ENCODE measurements around the gene UTP14C. TPM values are rescaled to one million over a fixed set of nuclear protein-coding genes. Genes with fewer than 3 reads are reported as not detected.
A peak's percentile ranks its signal among the peaks of the same experiment; 100 is the strongest.
"Not testable (repeated sequence)": the region's sequence is repeated elsewhere in the genome, so short reads cannot be mapped to it uniquely, and the experiment has no call there.

UTP14C gene
- polyA plus RNA-seq, 12 donors: 19.2 to 26.4 (median 22.8) TPM; not detected in 1

- DNase-seq: no peak
Measured at GRCh38 chr13:52033039-52033438, 8.5 kb downstream of the UTP14C start.

- DNase-seq: no peak
Measured at GRCh38 chr13:52034616-52035226, 10.2 kb downstream of the UTP14C start.

- no peak for DNase-seq
Measured at GRCh38 chr13:52036037-52036436, 11.5 kb downstream of the UTP14C start.

GRCh38 chr13:52043675-52044074, 19.2 kb downstream of the UTP14C start:
- no peak for DNase-seq

- DNase-seq: no peak
Measured at GRCh38 chr13:52047463-52047862, 23.0 kb downstream of the UTP14C start.

- no peak for DNase-seq
Measured at GRCh38 chr13:52048516-52048915, 24.0 kb downstream of the UTP14C start.

GRCh38 chr13:52051400-52051799, 26.9 kb downstream of the UTP14C start:
- no peak for DNase-seq

- DNase-seq: no peak
Measured at GRCh38 chr13:52053460-52053859, 29.0 kb downstream of the UTP14C start.

- DNase-seq: not testable (repeated sequence)
Measured at GRCh38 chr13:52061064-52061463, 36.6 kb downstream of the UTP14C start.

GRCh38 chr13:52061587-52061986, 37.1 kb downstream of the UTP14C start:
- DNase-seq: peak; percentile 6

- no peak for DNase-seq
Measured at GRCh38 chr13:52067237-52067636, 42.7 kb downstream of the UTP14C start.

GRCh38 chr13:52070929-52071523, 46.5 kb downstream of the UTP14C start:
- no peak for DNase-seq

Other genes with a start within 250 kb of the UTP14C start
- gene DHRS12, start 220.5 kb upstream of the UTP14C start, polyA plus RNA-seq (ENCODE audit: insufficient read length in 12 of 12): 10 to 100 TPM in 9 of 12 donors, 1 to 10 TPM in 1, not detected in 2; 9.6 to 18.0 (median 14.5) TPM
- under 1 TPM in 10 of 12 donors, not detected in 2; 0.08 to 0.55 (median 0.17) TPM for gene TMEM272, start 179.5 kb upstream of the UTP14C start, polyA plus RNA-seq (ENCODE audit: insufficient read length in 12 of 12)
- gene CCDC70, start 162.7 kb upstream of the UTP14C start, polyA plus RNA-seq (ENCODE audit: insufficient read length in 12 of 12): not detected
- 10 to 100 TPM in 2 of 12 donors, 1 to 10 TPM in 9, not detected in 1; 4.4 to 19.8 (median 6.6) TPM for gene ATP7B, start 13.2 kb upstream of the UTP14C start, polyA plus RNA-seq (ENCODE audit: insufficient read length in 12 of 12)
- 10 to 100 TPM in 11 of 12 donors, not detected in 1; 17.5 to 32.8 (median 23.4) TPM for gene ALG11, start 12.3 kb upstream of the UTP14C start, polyA plus RNA-seq (ENCODE audit: insufficient read length in 12 of 12)
- gene NEK5, start 104.4 kb downstream of the UTP14C start, polyA plus RNA-seq (ENCODE audit: insufficient read length in 12 of 12): 1 to 10 TPM in 4 of 12 donors, under 1 TPM in 6, not detected in 2; 0.56 to 1.9 (median 0.94) TPM
- 10 to 100 TPM in 10 of 12 donors, 1 to 10 TPM in 1, not detected in 1; 8.6 to 63.5 (median 20.4) TPM for gene NEK3, start 134.9 kb downstream of the UTP14C start, polyA plus RNA-seq (ENCODE audit: insufficient read length in 12 of 12)